Cerebellar cortex (tissue), 1 donor: Measurements from ENCODE around the gene KLHL29.

ENCODE experiments used
- DNase-seq: peaks from one replicate; pipeline ENCODE4 v3.0.0-alpha.2; 2015; ENCODE audit warnings: low spot score

The KLHL29 gene

DNA sequence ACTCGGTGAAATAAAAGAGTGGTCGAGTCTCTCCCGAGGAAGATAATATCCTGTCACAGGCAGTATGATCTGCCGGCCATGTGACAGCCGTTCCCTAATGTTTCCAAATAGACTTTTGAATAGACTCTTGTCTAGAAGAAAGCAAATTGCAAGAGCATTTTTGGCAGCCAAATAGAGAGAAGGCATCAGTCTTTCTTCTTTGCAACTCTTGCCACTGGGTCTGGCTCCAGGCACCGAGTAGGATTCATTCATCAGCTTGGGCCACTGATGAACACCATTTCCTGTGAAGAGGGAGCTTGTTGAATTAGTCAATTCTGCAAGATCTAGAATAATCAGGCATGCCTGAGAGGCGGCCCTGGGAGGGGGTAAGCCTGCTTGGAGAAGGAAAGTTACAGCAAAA lies 165.6 kb downstream of the KLHL29 start:
- DNase-seq, result peak; percentile 20

DNA sequence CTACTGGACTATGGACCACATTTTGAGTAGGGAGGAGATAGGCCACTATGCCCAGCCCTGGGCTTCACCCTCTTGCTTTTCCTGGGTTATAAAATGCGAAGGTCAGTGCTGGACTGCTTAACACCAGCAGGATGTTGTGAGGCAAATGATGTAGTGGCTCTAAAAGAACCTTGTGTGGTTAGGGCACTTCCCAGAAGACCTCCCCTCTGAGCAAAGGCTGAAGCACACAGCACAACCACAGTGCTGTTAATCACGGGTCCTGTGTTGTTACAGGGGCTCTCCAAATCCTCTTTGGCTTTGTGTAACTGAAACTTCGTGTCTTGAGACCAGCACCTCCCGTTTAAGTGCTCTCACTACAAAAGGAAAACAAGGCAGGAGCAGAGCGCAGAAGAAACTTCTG lies 166.9 kb downstream of the KLHL29 start:
- no peak for DNase-seq

DNA sequence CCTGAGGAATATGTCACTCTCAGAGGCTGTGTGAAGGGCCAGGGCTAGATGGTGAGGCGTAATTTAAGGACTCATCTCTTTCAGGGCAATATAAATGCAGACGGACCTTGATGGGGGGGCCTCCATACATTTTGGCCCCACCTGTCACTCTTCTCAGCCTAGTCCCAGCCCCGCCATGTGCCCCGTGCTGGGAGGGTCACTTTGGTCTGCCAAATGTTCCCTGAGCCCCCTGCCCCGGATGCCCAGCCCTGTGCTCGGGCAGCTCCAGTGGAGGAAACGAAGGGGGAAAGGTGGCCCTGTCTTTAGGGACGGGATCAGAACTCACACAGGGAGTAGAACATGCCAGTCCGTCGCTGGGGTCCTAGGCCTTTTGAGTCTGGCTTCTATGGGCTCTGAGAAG lies 168.6 kb downstream of the KLHL29 start:
- DNase-seq, result no peak

DNA sequence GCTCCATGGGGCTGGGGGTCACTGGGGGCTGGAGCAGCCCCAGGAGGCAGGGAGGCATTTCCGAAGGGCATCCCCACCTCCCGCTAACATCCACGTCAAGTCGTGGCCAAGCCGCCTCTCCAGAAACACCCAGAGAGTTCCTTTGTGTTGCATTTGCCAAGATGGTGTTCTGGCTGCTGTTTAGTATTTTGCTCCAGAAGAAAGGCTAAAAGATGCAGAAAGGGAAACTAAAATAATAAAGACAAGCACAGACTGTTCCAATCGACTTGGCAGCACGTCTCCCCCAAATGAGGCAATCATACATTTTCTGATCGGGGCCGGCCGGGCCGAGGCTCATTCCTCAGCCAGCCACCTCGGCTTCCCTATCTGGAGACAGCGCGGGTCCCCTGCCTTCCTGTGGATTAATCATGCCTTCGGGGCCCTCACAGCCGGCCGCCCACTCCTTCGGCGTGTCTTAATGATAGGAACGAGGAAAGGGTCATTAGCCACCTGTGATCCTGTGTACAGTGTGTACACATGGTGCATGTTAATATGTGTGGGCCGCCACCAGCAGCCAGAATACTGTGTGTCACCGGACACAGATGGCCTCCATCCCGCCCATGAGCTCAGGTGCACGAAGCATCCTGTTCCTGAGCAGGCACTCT lies 169.2 kb downstream of the KLHL29 start:
- DNase-seq, result no peak

DNA sequence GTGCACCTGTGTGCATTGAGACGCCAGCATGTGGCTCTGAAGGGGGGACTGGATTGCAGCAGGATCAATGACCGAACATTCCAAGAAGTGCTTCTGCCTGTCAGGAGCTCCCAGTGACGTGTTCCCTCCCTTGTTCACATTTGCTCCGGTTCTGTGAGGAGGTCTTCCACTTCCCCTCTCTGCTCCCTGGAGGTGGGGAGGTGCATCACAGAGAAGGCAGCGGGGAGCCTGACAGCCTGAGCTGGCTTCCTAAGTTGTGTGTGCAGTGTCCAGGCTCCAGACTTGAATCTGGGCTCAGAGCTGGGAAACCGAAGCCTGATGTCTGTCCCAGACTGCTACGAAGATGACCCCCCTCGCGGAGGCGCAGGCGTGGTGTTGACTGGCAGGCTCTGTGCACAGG lies 171.0 kb downstream of the KLHL29 start:
- DNase-seq, result no peak

DNA sequence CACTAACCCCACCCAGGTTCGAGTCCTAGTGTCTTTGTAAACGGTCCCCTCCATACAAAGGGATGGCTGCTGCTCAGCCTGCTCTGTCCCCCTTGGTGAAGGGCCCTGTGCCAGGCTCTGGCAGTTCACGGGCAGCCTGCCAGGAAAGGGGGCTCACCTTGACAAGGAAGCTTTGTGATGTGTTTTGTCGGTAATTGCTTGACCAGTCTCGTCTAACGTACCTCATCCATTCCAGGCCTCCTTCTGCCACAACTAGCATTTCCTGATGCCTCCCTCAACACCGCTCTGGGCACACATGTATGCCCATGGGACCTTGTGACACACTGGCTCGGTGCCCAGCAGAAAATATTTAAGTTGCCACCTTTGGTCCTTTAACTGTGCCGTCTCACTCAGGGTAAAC lies 171.9 kb downstream of the KLHL29 start:
- no peak for DNase-seq

DNA sequence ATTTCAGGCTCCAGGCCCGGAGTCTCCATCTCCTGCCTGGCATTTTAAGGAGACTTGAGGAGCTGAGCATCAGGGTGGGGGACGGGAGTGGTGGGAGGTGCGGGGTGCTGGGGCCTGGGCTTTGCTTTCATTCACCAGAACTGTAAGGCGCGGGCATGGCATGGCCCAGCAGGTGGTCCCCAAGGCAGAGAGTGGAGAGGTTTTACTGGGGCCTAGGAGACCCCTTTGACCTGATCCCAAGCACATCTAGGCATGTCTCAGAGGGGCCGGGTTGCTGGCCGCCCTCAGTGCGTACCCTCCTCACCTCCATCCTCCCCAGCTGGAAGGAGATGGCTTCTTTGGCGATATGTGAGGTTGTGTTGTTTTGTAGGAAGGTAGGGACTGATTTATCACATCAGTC lies 172.5 kb downstream of the KLHL29 start:
- no peak for DNase-seq

DNA sequence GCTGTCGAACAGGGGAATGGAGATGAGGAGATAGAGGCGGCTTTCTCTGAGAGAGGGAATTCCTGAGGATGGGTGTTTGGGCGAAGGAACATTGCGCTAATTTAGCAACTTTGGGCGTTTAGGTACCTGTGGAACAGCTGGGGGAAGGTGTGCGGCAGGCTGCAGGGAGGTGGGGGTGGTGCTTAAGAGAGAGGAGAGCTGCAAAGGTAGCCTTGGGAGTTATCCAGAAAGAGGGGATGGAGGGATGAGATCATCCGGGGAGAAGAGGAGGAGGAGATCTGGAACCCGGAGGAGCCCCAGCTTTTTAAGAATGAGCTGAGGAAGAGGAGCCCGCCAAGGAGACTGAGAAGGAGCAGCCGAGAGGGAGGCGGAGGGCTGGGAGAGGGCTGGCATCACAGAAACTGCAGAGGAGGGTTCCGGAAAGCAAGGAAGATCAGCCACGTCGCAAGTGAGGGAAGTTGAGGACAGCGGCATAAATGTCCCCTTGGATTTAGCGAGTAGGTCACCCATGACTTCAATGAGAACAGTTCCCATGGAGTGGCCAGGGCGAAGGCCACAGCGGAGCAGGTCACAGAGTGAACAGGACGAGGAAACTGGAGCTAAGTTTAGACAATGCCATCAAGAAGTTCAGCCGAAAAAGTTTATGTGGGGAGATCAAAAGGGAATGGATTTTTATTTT lies 174.7 kb downstream of the KLHL29 start:
- no peak for DNase-seq

DNA sequence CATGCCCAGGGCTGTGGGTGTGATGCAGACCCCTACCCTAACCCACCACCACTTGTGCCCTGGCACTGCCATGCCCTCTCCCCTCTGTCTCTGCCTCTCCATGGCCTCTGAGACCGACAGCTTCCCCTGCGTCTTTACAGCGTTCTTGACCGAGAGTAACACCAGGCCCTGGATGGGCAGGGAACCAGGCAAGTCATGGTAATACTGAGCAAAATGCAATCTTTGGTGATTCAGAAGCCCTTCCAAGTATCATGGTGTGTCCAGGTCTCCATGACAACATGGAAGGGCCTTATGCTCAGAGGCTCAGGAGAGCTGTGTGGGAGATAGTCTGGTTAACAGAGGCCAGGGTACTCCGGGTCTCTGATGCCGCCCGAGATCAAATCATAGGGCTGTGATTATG lies 176.1 kb downstream of the KLHL29 start:
- no peak for DNase-seq

DNA sequence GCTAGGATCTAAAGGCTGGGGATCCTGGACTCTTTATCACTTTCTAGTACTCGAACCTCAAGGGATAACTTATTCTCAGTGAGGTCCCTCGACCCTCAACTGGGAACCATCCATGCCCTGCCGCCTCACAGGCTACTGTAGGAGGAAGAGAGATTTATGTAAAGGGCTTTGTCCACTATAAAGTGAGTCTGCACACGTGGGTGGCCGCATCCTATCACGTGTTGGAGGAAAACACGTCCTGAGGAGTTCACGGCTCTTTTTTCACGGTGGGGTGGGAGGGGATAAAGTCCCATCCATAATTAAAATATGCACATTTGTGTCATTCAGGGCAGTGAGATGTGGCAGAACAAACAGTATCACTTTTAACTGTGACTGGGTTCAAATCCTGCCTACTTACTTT lies 176.6 kb downstream of the KLHL29 start:
- DNase-seq, result no peak

DNA sequence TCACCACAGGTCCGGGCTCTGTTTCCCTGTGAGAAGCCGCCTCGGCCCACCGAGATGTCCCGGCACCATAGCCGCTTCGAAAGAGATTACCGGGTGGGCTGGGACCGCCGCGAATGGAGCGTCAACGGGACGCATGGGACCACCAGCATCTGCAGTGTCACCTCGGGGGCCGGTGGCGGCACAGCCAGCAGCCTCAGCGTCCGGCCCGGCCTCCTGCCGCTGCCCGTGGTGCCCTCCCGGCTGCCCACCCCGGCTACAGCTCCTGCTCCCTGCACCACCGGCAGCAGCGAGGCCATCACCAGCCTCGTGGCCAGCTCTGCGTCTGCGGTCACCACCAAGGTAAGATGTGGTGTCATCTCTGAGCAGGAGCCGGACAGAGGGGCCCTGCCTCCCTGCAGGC lies 177.2 kb downstream of the KLHL29 start:
- no peak for DNase-seq

DNA sequence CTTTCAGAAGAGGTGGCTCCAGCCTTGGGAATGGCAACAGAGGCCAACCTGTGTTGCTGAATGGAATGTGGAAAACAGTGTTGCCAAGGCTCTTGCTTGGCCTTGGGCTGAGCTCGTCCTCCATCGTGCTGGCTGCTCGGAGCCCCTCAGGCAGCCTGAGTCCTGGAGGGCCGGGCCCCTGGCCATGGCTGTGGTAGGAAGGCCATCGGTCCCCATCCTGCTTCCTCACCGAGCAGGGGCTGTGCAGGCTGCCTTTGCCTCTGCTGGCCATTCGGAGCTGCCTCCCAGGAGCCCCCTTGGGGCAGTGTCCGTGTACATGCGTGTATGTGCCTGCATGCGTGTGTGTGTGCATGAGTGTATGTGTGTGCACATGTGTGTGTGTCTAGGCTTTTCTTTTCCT lies 178.2 kb downstream of the KLHL29 start:
- DNase-seq, result no peak

DNA sequence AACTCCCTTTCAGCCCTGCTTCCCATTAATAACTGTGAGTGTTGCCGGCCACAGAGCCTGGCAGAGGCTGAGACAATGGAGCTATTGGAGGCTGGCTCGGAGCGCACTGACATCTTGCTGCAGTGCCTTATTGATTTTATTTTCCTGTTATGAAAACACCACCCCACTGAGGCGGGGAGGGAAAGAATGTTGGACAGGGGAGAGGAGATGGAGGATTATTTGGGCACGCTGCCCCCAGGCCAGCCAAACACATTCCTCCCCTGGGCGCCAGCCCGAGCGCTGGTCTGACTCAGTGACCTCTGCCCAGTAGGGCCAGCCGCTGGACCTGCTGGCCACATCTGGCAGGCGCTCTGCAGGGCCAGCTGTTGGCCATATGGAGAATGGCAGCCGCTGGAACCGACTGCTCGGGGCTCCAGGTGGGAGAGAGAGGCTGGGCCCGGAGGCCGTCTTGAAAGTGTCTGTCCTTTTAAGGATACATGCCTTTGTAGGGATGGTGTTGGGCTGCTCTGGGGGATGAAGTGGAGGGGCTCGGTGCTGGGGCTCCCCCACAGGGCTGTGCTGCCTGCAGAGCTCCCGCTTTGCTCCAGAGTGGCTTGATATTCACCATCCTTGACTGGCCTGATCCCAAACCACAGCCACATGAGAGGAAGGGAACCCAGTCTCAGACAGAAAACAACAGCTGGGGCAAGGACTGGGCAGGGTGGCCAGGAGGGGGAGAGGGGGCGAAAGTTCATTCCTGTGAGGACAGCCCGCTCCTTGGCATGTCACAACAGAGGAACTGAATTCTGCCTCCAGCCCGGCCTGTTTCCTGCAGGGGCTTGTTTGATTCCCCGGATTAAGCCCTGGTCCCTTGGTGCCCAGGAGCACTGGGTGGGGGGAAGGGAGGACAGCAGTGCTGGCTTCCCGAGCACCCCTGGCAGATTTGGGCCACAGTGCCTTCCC lies 179.0 kb downstream of the KLHL29 start:
- DNase-seq, result no peak

DNA sequence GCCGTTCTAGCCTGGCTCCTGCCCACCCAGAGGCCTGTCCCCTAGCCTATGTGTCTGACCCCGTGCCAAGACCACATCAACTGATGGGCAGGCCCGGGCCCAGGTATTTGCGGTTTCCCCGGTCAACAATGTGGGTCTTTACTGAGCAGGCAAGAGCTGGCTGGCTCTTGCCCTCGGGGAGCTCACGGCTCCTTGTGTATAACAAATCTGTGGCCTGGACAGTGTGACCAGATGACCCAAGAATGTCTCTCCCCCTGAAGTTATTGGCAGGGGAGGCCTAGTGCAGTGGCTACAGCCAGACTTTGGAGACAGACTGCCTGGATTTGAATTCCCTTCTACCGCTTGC lies 179.6 kb downstream of the KLHL29 start:
- DNase-seq, result no peak

DNA sequence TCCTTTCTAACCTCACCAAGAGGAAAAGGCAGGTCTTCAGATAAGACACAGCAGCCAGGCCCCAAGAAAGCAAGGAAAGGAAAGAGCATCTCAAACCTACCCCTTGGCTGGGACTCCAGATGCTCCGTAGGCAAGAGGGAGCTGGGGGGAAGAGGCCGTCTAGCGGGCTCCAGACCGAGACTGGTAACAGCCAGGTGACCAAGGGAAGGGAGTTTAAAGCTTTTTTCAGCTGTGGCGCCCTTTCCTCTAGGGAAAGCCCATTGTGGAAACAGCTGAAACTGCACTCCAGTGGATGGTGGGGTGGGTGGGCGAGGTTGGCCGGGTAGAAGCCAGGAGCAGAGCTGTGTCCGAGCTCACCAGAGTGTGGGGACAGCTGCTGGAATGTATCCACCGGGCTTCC lies 180.4 kb downstream of the KLHL29 start:
- no peak for DNase-seq

DNA sequence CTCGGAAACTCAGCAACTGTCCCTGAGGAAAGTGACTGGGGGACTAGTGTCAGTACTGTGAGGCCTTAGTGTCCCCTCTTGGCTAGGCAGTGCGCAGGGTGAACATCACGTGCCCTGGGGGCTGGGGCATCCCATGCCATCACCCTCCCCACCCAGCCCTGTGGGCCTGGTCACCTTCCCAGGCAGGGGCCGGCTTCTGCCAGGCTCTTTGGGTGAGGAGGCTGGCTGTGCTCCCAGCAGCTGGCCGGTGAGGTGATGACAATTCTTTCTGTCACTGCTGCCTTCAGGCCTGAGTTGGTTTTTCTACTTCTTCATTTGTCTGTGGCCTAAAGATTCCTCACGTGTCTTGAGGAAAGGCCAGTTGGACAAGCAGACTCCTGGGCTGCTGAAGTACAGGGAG lies 180.8 kb downstream of the KLHL29 start:
- no peak for DNase-seq

DNA sequence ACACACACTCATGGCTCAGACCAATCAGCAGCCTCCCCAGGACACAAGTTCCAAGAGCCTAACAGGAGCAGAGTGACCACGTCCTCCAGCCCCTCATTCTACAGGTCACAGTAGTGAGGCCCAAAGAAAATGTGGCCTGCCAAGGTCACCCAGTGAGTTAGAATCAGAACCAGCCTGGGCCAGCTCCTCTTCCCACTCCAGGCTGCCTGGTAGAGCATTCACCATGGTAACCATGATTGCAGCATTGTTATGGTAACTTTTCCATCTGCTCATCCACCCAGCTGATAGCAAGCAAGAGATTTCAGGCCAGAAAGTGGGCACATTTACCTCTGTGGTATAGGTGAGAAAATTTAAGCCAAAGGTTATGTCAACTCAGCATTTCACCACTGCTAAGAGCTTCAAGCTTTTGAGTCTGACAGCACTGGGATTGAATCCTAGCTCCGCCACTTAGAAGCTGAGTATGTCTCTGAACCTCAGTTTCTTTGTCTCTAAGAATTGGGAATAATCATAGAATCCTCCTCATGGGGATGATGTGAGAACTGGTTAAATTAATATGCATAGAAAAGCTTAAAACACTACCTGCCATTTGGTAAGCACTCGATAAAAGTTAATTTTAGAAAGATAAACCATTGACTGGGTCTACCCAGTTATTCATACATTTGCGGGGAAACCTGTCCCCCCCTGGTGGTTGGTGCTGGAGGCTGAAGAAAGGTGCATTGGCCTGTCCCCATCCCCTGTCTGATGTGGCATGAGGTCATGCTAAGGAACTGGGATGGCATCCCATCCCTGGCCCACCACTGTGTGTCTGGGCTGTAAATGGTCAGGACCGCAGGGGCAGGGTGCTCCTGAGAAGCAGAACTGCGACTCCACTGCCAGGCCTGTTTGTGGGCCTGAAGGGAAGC lies 181.5 kb downstream of the KLHL29 start:
- no peak for DNase-seq

DNA sequence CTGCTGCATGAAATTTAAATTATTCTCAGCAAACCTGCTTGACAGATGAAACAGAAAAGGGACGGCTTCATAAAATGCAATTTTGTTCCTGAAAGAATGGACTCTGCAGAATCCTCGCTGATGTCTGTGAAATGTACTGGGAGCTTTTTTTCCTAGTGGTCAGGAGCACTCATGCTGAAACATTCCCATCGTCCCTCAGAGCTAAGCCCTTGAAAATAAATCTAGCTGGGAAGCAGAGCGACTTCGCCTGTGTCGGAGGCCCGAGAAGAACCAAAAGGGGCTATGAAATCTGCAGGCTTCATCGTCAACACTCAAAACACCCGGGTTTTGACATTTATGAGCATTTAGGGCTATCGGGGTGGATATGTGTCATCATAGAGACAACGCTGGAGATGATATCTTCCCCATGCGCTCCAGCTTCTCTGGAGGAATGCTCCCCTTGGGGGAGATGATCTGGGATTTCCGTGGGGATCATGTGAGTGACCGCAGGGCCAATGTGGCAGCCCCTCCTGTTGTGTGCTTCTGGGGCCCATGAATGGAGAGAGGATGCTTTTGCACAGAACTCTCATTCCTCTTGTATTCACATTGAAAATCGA lies 182.3 kb downstream of the KLHL29 start:
- no peak for DNase-seq

DNA sequence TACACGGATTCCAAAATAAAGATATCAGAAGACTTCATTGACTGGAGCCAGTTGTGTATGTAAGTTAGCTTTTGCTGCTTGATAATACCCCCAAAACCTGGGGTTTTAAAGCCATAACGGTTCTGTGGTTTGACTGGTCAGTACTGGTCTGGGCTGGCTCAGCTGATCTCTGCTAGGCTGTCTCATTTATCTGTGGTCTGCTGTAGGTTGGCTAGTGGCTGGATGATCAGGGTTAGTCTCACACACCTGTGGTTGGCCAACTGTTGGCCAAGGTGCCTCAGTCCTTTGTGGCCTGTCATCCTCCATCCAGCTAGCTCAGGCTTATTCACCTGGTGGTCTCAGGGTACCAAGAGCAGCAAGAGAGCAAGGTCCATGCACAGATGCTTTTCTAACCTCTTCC lies 183.2 kb downstream of the KLHL29 start:
- no peak for DNase-seq

DNA sequence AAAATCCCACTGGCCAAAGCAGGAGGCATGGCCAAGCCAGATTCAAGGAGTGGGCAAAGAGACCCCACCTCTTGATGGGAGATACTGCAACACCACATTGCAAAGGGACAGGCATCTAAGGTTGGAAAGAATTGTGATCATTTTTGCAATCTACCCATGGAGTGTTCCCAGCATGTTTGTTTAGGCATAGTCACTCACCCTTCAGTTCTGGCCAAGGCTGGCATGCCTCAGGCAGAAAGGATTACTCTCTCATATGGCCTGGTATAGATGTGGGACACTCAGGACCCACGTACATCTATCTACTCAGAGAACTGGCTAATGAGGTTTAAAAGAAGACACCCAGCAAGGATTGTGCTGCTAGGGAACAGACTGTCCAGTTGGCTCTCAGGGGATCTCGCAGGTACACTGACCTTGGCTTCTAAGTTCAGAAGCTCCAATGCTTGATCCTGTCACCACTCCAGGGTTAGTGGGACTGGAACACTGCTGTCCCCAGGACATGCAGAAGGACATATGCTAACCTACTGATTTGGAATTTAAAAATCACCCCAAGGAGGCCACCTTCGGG lies 183.7 kb downstream of the KLHL29 start:
- no peak for DNase-seq

DNA sequence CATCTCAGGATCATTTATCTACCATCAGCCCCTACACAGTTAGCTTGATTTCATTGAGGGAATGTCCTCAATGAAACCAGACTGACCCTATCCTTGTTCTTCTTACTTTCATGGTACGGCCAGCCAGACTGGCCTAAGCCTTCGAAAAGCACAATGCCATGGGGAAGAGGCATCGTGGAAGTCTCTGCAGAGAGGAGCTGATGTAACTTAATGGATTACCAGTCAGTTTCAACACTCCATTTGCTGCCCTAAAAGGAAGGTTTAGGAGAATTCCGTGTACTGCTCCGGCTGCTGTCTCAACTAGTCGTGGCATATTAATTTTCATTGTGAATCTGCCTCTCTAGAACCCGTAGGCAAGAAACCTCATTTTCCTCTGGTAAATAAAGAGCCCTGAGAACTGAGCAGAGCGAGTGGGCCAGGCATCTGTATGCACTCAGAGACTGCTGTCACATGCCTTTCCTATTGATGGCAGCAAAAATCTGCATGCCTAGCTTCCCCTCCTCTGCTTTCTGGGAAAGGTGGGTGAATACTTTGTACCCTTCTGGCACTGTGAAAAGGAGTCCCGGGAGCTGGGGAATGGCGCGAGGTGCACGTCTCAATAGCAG lies 184.9 kb downstream of the KLHL29 start:
- no peak for DNase-seq
